GM12891 (cell line): Measurements from ENCODE around the gene PPP1R1B.

Source experiments
- POLR2A ChIP-seq: IDR thresholded peaks from 2 replicates; pipeline ENCODE4 v1.6.1; 2011; ENCODE audit warnings: low read depth, low read length, control low read depth
- POLR2AphosphoS5 ChIP-seq: IDR thresholded peaks from 2 replicates; pipeline ENCODE4 v1.6.1; 2011; ENCODE audit warnings: low read depth, low read length, control low read depth
- TAF1 ChIP-seq: IDR thresholded peaks from 2 replicates; pipeline ENCODE4 v1.6.1; 2011; ENCODE audit warnings: low read depth, low read length, control low read depth

GRCh38 chr17:39618246-39618913 lies 8.4 kb upstream of the PPP1R1B start:
- no peak for TF ChIP-seq POLR2AphosphoS5
- TF ChIP-seq POLR2A = no peak
- TF ChIP-seq TAF1 = no peak
